HEK293T (cell line): ENCODE data around the gene EP300.

Experiments used
- CTCF ChIA-PET: fragments of 350-600 bp; formaldehyde crosslinking; extraction: SDS; loops from one replicate; lab custom pipeline; 2021; ENCODE audit warnings: antibody characterized with exemption, inconsistent platforms; lab: Yijun Ruan, JAX
- POLR2A ChIA-PET: fragments of 350-600 bp; formaldehyde crosslinking; extraction: SDS; loops from one replicate; lab custom pipeline; 2020; ENCODE audit warnings: antibody characterized with exemption, inconsistent platforms; lab: Yijun Ruan, JAX
- DNase-seq: peaks from one replicate; pipeline ENCODE4 v3.0.0; 2012; ENCODE audit warnings: mixed read lengths; ENCODE audit errors: extremely low spot score
- ARNT ChIP-seq: fragments of 450-650 bp; IDR thresholded peaks from 2 replicates; pipeline ENCODE4 v1.6.1; 2017; ENCODE audit warnings: mild to moderate bottlenecking
- BHLHE40 ChIP-seq: fragments of 450-650 bp; IDR thresholded peaks from 2 replicates; pipeline ENCODE4 v1.6.1; 2016; ENCODE audit warnings: mild to moderate bottlenecking, moderate library complexity, borderline replicate concordance
- CTBP1 ChIP-seq: fragments of 450-650 bp; IDR thresholded peaks from 2 replicates; pipeline ENCODE4 v1.6.1; 2016; ENCODE audit warnings: borderline replicate concordance
- ELF4 ChIP-seq: fragments of 450-650 bp; IDR thresholded peaks from 2 replicates; pipeline ENCODE4 v1.6.1; 2017; ENCODE audit warnings: antibody characterized with exemption
- FOXA1 ChIP-seq: fragments of 450-650 bp; IDR thresholded peaks from 2 replicates; pipeline ENCODE4 v1.6.1; 2016; ENCODE audit warnings: mild to moderate bottlenecking
- FOXK2 ChIP-seq: fragments of 450-650 bp; IDR thresholded peaks from 2 replicates; pipeline ENCODE4 v1.6.1; 2016; ENCODE audit warnings: mild to moderate bottlenecking
- FOXM1 ChIP-seq: fragments of 450-650 bp; IDR thresholded peaks from 2 replicates; pipeline ENCODE4 v1.6.1; 2017; ENCODE audit warnings: mild to moderate bottlenecking, borderline replicate concordance
- HDGF ChIP-seq: fragments of 450-650 bp; IDR thresholded peaks from 2 replicates; pipeline ENCODE4 v1.6.1; 2017; ENCODE audit warnings: antibody characterized with exemption, borderline replicate concordance
- L3MBTL2 ChIP-seq: fragments of 450-650 bp; conservative IDR thresholded peaks from 2 replicates; pipeline ENCODE4 v1.6.1; 2016; ENCODE audit warnings: mild to moderate bottlenecking
- LEF1 ChIP-seq: fragments of 450-650 bp; IDR thresholded peaks from 2 replicates; pipeline ENCODE4 v1.6.1; 2017; ENCODE audit warnings: mild to moderate bottlenecking, borderline replicate concordance
- NFRKB ChIP-seq: fragments of 450-650 bp; IDR thresholded peaks from 2 replicates; pipeline ENCODE4 v1.6.1; 2016; ENCODE audit warnings: mild to moderate bottlenecking, moderate library complexity
- PKNOX1 ChIP-seq: fragments of 450-650 bp; IDR thresholded peaks from 2 replicates; pipeline ENCODE4 v1.6.1; 2016
- SP1 ChIP-seq: fragments of 450-650 bp; IDR thresholded peaks from 2 replicates; pipeline ENCODE4 v1.6.1; 2017
- SUZ12 ChIP-seq: fragments of 450-650 bp; IDR thresholded peaks from 2 replicates; pipeline ENCODE4 v1.6.1; 2016; ENCODE audit warnings: mild to moderate bottlenecking
- TARDBP ChIP-seq: fragments of 450-650 bp; IDR thresholded peaks from 2 replicates; pipeline ENCODE4 v1.6.1; 2016
- ZNF384 ChIP-seq: fragments of 450-650 bp; IDR thresholded peaks from 2 replicates; pipeline ENCODE4 v1.6.1; 2016

Gene EP300

GRCh38 chr22:41203118-41203517, 110.7 kb downstream of the EP300 start:
- DNase-seq = no peak
- CTCF ChIA-PET = no interaction called here
- POLR2A ChIA-PET = no interaction called here
- no peak for TF ChIP-seq HDGF
- no peak for TF ChIP-seq ELF4
- no peak for TF ChIP-seq BHLHE40
- no peak for TF ChIP-seq ZNF384
- no peak for TF ChIP-seq ARNT
- TF ChIP-seq PKNOX1 = no peak
- no peak for TF ChIP-seq FOXA1
- TF ChIP-seq LEF1 = no peak
- TF ChIP-seq FOXK2 = no peak
- no peak for TF ChIP-seq NFRKB
- TF ChIP-seq FOXM1 = no peak
- TF ChIP-seq SUZ12 = no peak
- TF ChIP-seq SP1 = no peak
- no peak for TF ChIP-seq TARDBP
- no peak for TF ChIP-seq L3MBTL2
- TF ChIP-seq CTBP1 = no peak

GRCh38 chr22:41204066-41204465, 111.7 kb downstream of the EP300 start:
- ChIA-PET POLR2A (no interaction called here), CTCF (no interaction called here)
- no peak for DNase-seq

GRCh38 chr22:41204992-41205900, 112.9 kb downstream of the EP300 start, which contains the start of gene L3MBTL2:
Gene L3MBTL2 (plus strand): TSS chr22:41205312. CDS start chr22:41205363, 51 bp downstream.
- CTCF ChIA-PET = no interaction called here
- DNase-seq = peak; percentile 99
- TF ChIP-seq NFRKB = no peak
- no peak for TF ChIP-seq SP1
- TF ChIP-seq L3MBTL2 = peak; percentile 92
- TF ChIP-seq FOXA1 = no peak
- no peak for TF ChIP-seq ZNF384
- TF ChIP-seq LEF1 = no peak
- TF ChIP-seq SUZ12 = no peak
- TF ChIP-seq FOXM1 = no peak
- 0 out of 2 replicates have a peak, but pooled peaks have one; percentile 20 for TF ChIP-seq ELF4
- no peak for TF ChIP-seq BHLHE40
- TF ChIP-seq ARNT = no peak
- no peak for TF ChIP-seq TARDBP
- no peak for TF ChIP-seq FOXK2
- TF ChIP-seq HDGF = no peak
- peak; percentile 27; the same call in 1 of the 2 replicates for TF ChIP-seq PKNOX1
- no peak for TF ChIP-seq CTBP1
- POLR2A ChIA-PET = no interaction called here

More at GRCh38 chr22:41204066-41204465, 111.7 kb downstream of the EP300 start:
- TF ChIP-seq NFRKB (no peak), ZNF384 (no peak)

GRCh38 chr22:41206719-41207118, 114.3 kb downstream of the EP300 start:
- TF ChIP-seq LEF1 (no peak), HDGF (no peak), FOXM1 (no peak), ZNF384 (no peak), CTBP1 (no peak), SUZ12 (no peak), NFRKB (no peak), FOXK2 (no peak), PKNOX1 (no peak), ARNT (no peak), TARDBP (no peak), FOXA1 (no peak)
- POLR2A ChIA-PET = no interaction called here
- CTCF ChIA-PET = no interaction called here
- no peak for DNase-seq

- POLR2A ChIA-PET = no interaction called here
- DNase-seq = no peak
- TF ChIP-seq LEF1 (no peak), ELF4 (no peak), FOXM1 (no peak), HDGF (no peak), FOXA1 (no peak), CTBP1 (no peak), ZNF384 (no peak), NFRKB (no peak), SUZ12 (no peak), BHLHE40 (no peak), PKNOX1 (no peak), TARDBP (no peak), FOXK2 (no peak), L3MBTL2 (no peak), SP1 (no peak)
- CTCF ChIA-PET = no interaction called here
These were observed 123.0 kb downstream of the EP300 start for GRCh38 chr22:41215409-41215808.
